NB4 (cell line): ENCODE results near the gene C2CD2L.

Experiments
- TF ChIP-seq, protein P1 (sequence below): IDR thresholded peaks from 2 replicates; pipeline ENCODE4 v1.6.1; 2011; ENCODE audit warnings: low read depth, low read length
- TF ChIP-seq, protein P2 (sequence below): IDR thresholded peaks from one replicate; pipeline ENCODE4 v1.5.1; 2012; ENCODE audit warnings: low read depth, low read length

DNA sequence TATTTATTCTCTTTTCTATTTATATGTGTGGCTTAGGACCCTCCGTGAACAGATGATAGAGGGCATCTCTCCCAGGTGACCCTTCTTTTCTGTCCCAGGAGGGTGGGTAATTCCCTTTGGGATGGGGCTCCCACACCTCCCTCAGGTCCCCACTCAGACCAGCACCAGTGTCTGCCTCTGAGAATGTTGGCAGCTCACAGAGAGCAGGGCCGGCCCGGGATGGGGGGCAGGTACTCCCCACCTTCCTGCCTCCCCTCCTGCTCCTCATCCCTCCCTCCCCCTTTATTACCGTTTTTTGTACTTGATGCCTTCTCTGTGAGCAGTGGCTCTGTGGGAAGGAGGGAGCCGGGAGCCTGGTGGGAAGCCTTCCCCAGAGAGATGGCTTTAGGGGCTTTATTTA is 9.5 kb downstream of the C2CD2L start:
- TF ChIP-seq, protein P1, sequence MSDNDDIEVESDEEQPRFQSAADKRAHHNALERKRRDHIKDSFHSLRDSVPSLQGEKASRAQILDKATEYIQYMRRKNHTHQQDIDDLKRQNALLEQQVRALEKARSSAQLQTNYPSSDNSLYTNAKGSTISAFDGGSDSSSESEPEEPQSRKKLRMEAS = no peak
- TF ChIP-seq, protein P2, sequence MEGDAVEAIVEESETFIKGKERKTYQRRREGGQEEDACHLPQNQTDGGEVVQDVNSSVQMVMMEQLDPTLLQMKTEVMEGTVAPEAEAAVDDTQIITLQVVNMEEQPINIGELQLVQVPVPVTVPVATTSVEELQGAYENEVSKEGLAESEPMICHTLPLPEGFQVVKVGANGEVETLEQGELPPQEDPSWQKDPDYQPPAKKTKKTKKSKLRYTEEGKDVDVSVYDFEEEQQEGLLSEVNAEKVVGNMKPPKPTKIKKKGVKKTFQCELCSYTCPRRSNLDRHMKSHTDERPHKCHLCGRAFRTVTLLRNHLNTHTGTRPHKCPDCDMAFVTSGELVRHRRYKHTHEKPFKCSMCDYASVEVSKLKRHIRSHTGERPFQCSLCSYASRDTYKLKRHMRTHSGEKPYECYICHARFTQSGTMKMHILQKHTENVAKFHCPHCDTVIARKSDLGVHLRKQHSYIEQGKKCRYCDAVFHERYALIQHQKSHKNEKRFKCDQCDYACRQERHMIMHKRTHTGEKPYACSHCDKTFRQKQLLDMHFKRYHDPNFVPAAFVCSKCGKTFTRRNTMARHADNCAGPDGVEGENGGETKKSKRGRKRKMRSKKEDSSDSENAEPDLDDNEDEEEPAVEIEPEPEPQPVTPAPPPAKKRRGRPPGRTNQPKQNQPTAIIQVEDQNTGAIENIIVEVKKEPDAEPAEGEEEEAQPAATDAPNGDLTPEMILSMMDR = no peak
